HepG2 (cell line): ENCODE data around the gene MTSS2. TPM values are rescaled to one million over a fixed set of nuclear protein-coding genes. Genes with fewer than 3 reads are reported as not detected.

ENCODE experiments used
- BRCA1 ChIP-seq: sonication (generic); formaldehyde crosslinking; IDR thresholded peaks from 2 replicates; pipeline ENCODE4 v1.4.0; 2020; ENCODE audit warnings: missing genetic modification reagents
- FOXC1 ChIP-seq: sonication (generic); formaldehyde crosslinking; IDR thresholded peaks from 2 replicates; pipeline ENCODE4 v1.8.0; 2022; ENCODE audit warnings: mild to moderate bottlenecking, missing genetic modification reagents, borderline replicate concordance
- HDAC2 ChIP-seq: sonication (generic); formaldehyde crosslinking; IDR thresholded peaks from 2 replicates; pipeline ENCODE4 v1.4.0; 2020; ENCODE audit warnings: missing genetic modification reagents
- HNRNPL ChIP-seq: fragments of 200-400 bp; formaldehyde crosslinking; IDR thresholded peaks from 2 replicates; pipeline ENCODE4 v1.6.1; 2017; ENCODE audit warnings: mild to moderate bottlenecking, low read depth, low read length
- MBNL3 ChIP-seq: fragments of 250-450 bp; sonication (Bioruptor Pico); conservative IDR thresholded peaks from 2 replicates; pipeline ENCODE4 v1.8.0; 2022; ENCODE audit warnings: mild to moderate bottlenecking, inconsistent platforms
- MED13 ChIP-seq: sonication (generic); formaldehyde crosslinking; IDR thresholded peaks from 2 replicates; pipeline ENCODE4 v1.5.0; 2020; ENCODE audit warnings: missing genetic modification reagents
- NONO ChIP-seq, 2 experiments: fragments of 450-650 bp in 1 of 2; sonication (generic) in 1 of 2; formaldehyde crosslinking in 1 of 2; IDR thresholded peaks in 1 of 2; conservative IDR thresholded peaks in 1 of 2; 2 replicates each; pipeline versions ENCODE4 v1.6.1 to v1.8.0; 2017 to 2022; ENCODE audit warnings: mild to moderate bottlenecking in 1 of 2, missing genetic modification reagents in 1 of 2, moderate library complexity in 1 of 2
- NRL ChIP-seq: sonication (generic); formaldehyde crosslinking; IDR thresholded peaks from 2 replicates; pipeline ENCODE4 v1.5.0; 2020; ENCODE audit warnings: missing genetic modification reagents, mild to moderate bottlenecking, moderate library complexity, borderline replicate concordance
- PCBP1 ChIP-seq: fragments of 200-400 bp; formaldehyde crosslinking; IDR thresholded peaks from 2 replicates; pipeline ENCODE4 v1.6.1; 2017; ENCODE audit warnings: mild to moderate bottlenecking, low read depth, low read length, borderline replicate concordance
- RFXAP ChIP-seq: sonication (generic); formaldehyde crosslinking; IDR thresholded peaks from 2 replicates; pipeline ENCODE4 v1.4.0; 2020; ENCODE audit warnings: missing genetic modification reagents, borderline replicate concordance
- SMAD3 ChIP-seq: sonication (generic); formaldehyde crosslinking; IDR thresholded peaks from 2 replicates; pipeline ENCODE4 v1.4.0; 2020; ENCODE audit warnings: missing genetic modification reagents
- TRAFD1 ChIP-seq: sonication (generic); formaldehyde crosslinking; IDR thresholded peaks from 2 replicates; pipeline ENCODE4 v1.5.1; 2020; ENCODE audit warnings: missing genetic modification reagents, mild to moderate bottlenecking, borderline replicate concordance
- ZFP37 ChIP-seq: sonication (generic); formaldehyde crosslinking; IDR thresholded peaks from 2 replicates; pipeline ENCODE4 v1.4.0; 2020; ENCODE audit warnings: missing genetic modification reagents, borderline replicate concordance
- ZNF569 ChIP-seq: sonication (generic); formaldehyde crosslinking; IDR thresholded peaks from 2 replicates; pipeline ENCODE4 v1.5.0; 2020; ENCODE audit warnings: mild to moderate bottlenecking, missing genetic modification reagents, moderate library complexity, borderline replicate concordance
- ZNF572 ChIP-seq: sonication (generic); formaldehyde crosslinking; IDR thresholded peaks from 2 replicates; pipeline ENCODE4 v1.5.1; 2020; ENCODE audit warnings: mild to moderate bottlenecking, missing genetic modification reagents
- ZNF777 ChIP-seq: sonication (generic); formaldehyde crosslinking; IDR thresholded peaks from 2 replicates; pipeline ENCODE4 v1.4.0; 2020; ENCODE audit warnings: missing genetic modification reagents
- polyA plus RNA-seq, 8 experiments: library from polyadenylated mRNA; depleted of rRNA in 3 of 8; stranded (reverse) in 7 of 8; unstranded in 1 of 8; fragments of >200 nt; fragmentation: Illumina TruSeq in 4 of 8; extraction: Trizol in 4 of 8; gene quantifications; 2 replicates each; pipeline versions ENCODE4 v1.2.1 to v1.2.3, GENCODE V29; 2011 to 2016; ENCODE audit warnings: low read depth in 4 of 8, missing spikeins in 1 of 8, mixed read lengths in 1 of 8; ENCODE audit not compliant: insufficient read depth in 1 of 8
- total RNA-seq, 5 experiments: library from RNA; depleted of rRNA; stranded (reverse); fragments of >200 nt; fragmentation: Illumina TruSeq; extraction: Trizol; gene quantifications; 2 replicates each; pipeline ENCODE4 v1.2.3, GENCODE V29; 2016; ENCODE audit warnings: low read depth in 1 of 5
- TF ChIP-seq, protein P1 (sequence below): sonication (generic); formaldehyde crosslinking; IDR thresholded peaks from 2 replicates; pipeline ENCODE4 v1.4.0; 2020; ENCODE audit warnings: missing genetic modification reagents, borderline replicate concordance
- TF ChIP-seq, protein P2 (sequence below): sonication (generic); formaldehyde crosslinking; IDR thresholded peaks from 2 replicates; pipeline ENCODE4 v1.5.1; 2020; ENCODE audit warnings: missing genetic modification reagents, mild to moderate bottlenecking, borderline replicate concordance

MTSS2 gene
- total and polyA plus RNA-seq, 2 of the 13 experiments (the other 11 are each of a cell fraction or from before 2014, with no cell fraction given) = 132 to 242 TPM

- TF ChIP-seq, protein P1, sequence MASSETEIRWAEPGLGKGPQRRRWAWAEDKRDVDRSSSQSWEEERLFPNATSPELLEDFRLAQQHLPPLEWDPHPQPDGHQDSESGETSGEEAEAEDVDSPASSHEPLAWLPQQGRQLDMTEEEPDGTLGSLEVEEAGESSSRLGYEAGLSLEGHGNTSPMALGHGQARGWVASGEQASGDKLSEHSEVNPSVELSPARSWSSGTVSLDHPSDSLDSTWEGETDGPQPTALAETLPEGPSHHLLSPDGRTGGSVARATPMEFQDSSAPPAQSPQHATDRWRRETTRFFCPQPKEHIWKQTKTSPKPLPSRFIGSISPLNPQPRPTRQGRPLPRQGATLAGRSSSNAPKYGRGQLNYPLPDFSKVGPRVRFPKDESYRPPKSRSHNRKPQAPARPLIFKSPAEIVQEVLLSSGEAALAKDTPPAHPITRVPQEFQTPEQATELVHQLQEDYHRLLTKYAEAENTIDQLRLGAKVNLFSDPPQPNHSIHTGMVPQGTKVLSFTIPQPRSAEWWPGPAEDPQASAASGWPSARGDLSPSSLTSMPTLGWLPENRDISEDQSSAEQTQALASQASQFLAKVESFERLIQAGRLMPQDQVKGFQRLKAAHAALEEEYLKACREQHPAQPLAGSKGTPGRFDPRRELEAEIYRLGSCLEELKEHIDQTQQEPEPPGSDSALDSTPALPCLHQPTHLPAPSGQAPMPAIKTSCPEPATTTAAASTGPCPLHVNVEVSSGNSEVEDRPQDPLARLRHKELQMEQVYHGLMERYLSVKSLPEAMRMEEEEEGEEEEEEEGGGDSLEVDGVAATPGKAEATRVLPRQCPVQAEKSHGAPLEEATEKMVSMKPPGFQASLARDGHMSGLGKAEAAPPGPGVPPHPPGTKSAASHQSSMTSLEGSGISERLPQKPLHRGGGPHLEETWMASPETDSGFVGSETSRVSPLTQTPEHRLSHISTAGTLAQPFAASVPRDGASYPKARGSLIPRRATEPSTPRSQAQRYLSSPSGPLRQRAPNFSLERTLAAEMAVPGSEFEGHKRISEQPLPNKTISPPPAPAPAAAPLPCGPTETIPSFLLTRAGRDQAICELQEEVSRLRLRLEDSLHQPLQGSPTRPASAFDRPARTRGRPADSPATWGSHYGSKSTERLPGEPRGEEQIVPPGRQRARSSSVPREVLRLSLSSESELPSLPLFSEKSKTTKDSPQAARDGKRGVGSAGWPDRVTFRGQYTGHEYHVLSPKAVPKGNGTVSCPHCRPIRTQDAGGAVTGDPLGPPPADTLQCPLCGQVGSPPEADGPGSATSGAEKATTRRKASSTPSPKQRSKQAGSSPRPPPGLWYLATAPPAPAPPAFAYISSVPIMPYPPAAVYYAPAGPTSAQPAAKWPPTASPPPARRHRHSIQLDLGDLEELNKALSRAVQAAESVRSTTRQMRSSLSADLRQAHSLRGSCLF (CRISPR knock-in tag) = no peak
- TF ChIP-seq, protein P2, sequence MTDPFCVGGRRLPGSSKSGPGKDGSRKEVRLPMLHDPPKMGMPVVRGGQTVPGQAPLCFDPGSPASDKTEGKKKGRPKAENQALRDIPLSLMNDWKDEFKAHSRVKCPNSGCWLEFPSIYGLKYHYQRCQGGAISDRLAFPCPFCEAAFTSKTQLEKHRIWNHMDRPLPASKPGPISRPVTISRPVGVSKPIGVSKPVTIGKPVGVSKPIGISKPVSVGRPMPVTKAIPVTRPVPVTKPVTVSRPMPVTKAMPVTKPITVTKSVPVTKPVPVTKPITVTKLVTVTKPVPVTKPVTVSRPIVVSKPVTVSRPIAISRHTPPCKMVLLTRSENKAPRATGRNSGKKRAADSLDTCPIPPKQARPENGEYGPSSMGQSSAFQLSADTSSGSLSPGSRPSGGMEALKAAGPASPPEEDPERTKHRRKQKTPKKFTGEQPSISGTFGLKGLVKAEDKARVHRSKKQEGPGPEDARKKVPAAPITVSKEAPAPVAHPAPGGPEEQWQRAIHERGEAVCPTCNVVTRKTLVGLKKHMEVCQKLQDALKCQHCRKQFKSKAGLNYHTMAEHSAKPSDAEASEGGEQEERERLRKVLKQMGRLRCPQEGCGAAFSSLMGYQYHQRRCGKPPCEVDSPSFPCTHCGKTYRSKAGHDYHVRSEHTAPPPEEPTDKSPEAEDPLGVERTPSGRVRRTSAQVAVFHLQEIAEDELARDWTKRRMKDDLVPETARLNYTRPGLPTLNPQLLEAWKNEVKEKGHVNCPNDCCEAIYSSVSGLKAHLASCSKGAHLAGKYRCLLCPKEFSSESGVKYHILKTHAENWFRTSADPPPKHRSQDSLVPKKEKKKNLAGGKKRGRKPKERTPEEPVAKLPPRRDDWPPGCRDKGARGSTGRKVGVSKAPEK = 0 out of 2 replicates have a peak, but pooled peaks have one; percentile 52
- TF ChIP-seq MED13 (CRISPR knock-in tag) (0 out of 2 replicates have a peak, but pooled peaks have one; percentile 3), ZNF569 (CRISPR knock-in tag) (no peak), HNRNPL (peak; percentile 98), ZFP37 (0 out of 2 replicates have a peak, but pooled peaks have one; percentile 40), ZNF777 (no peak; the same call in 1 of the 2 replicates), NONO (IDR thresholded peaks at IDR 0.05) (no peak), NONO (CRISPR knock-in tag; conservative IDR thresholded peaks at IDR 0.05) (no peak), SMAD3 (CRISPR knock-in tag) (no peak), BRCA1 (CRISPR knock-in tag) (no peak), HDAC2 (CRISPR knock-in tag) (peak; percentile 18; the same call in 1 of the 2 replicates), TRAFD1 (CRISPR knock-in tag) (0 out of 2 replicates have a peak, but pooled peaks have one; percentile 75), FOXC1 (CRISPR knock-in tag) (peak; percentile 33; the same call in 1 of the 2 replicates), ZNF572 (CRISPR knock-in tag) (no peak), NRL (CRISPR knock-in tag) (peak; percentile 80), PCBP1 (no peak), RFXAP (CRISPR knock-in tag) (peak; percentile 55; the same call in 1 of the 2 replicates), MBNL3 (CRISPR knock-in tag) (no peak)
Measured at GRCh38 chr16:70686376-70687101, 686 bp upstream of the MTSS2 start (continued).
